ENCODE measurements around the gene CDC45.

GRCh38 chr22:19464975-19465374 is 14.7 kb upstream of the CDC45 start:
- TF ChIP-seq, protein P1, sequence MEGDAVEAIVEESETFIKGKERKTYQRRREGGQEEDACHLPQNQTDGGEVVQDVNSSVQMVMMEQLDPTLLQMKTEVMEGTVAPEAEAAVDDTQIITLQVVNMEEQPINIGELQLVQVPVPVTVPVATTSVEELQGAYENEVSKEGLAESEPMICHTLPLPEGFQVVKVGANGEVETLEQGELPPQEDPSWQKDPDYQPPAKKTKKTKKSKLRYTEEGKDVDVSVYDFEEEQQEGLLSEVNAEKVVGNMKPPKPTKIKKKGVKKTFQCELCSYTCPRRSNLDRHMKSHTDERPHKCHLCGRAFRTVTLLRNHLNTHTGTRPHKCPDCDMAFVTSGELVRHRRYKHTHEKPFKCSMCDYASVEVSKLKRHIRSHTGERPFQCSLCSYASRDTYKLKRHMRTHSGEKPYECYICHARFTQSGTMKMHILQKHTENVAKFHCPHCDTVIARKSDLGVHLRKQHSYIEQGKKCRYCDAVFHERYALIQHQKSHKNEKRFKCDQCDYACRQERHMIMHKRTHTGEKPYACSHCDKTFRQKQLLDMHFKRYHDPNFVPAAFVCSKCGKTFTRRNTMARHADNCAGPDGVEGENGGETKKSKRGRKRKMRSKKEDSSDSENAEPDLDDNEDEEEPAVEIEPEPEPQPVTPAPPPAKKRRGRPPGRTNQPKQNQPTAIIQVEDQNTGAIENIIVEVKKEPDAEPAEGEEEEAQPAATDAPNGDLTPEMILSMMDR (IDR thresholded peaks at IDR 0.05): no peak
- no peak for TF ChIP-seq POLR2A (IDR thresholded peaks at IDR 0.05)

All from adrenal gland (tissue), 5 donors.